H1 (cell line): ENCODE results near the gene ARHGEF40. TPM values are rescaled to one million over a fixed set of nuclear protein-coding genes. Genes with fewer than 3 reads are reported as not detected.

ENCODE experiments used
- CBX5 ChIP-seq: fragments of 300-800, 300-1000 bp; sonication (generic); IDR thresholded peaks from 2 replicates; pipeline ENCODE4 v1.7.1; 2016; ENCODE audit warnings: antibody characterized with exemption, low read length, low read depth
- GTF2F1 ChIP-seq: IDR thresholded peaks from 2 replicates; pipeline ENCODE4 v1.6.1; 2012; ENCODE audit warnings: low read depth, low read length, improper control_type of control experiment, borderline replicate concordance
- JUN ChIP-seq: IDR thresholded peaks from 2 replicates; pipeline ENCODE4 v1.6.1; 2011; ENCODE audit warnings: low read depth, mild to moderate bottlenecking, improper control_type of control experiment, low read length
- KDM5A ChIP-seq: fragments of 200-600 bp; IDR thresholded peaks from 2 replicates; pipeline ENCODE4 v1.7.1; 2012; ENCODE audit warnings: mild to moderate bottlenecking, low read length, inconsistent platforms, mixed read lengths
- PHF8 ChIP-seq: fragments of 200-600 bp; sonication (generic); conservative IDR thresholded peaks from 2 replicates; pipeline ENCODE4 v1.7.1; 2012; ENCODE audit warnings: low read depth, mild to moderate bottlenecking, inconsistent platforms, low read length, moderate library complexity
- TAF1 ChIP-seq: IDR thresholded peaks from 2 replicates; pipeline ENCODE4 v1.6.1; 2011; ENCODE audit warnings: mild to moderate bottlenecking, low read depth, low read length
- polyA plus RNA-seq, 7 experiments: library from polyadenylated mRNA; depleted of rRNA in 3 of 7; stranded (reverse) in 5 of 7; unstranded in 2 of 7; fragments of >200 nt in 5 of 7; fragments of 200-250 nt in 2 of 7; gene quantifications; 1 replicate in 5 of 7; 2 replicates in 1 of 7; 4 replicates in 1 of 7; pipeline versions ENCODE4 v1.2.1 to v1.2.3, GENCODE V29; 2011 to 2013; ENCODE audit warnings: missing spikeins in 2 of 7, mixed read lengths in 2 of 7
- total RNA-seq: library from RNA; stranded (reverse); fragmentation: NEBNext Ultra II Directional; extraction: Animal tissue kit (Norgen Biotek cat#: 25700); gene quantifications from 2 replicates; pipeline ENCODE4 v1.2.1, GENCODE V29; 2021

The ARHGEF40 gene
- total and polyA plus RNA-seq, 2 of the 8 experiments (the other 6 are each of a cell fraction or from before 2014, with no cell fraction given), result 53.1 to 101 TPM

DNA sequence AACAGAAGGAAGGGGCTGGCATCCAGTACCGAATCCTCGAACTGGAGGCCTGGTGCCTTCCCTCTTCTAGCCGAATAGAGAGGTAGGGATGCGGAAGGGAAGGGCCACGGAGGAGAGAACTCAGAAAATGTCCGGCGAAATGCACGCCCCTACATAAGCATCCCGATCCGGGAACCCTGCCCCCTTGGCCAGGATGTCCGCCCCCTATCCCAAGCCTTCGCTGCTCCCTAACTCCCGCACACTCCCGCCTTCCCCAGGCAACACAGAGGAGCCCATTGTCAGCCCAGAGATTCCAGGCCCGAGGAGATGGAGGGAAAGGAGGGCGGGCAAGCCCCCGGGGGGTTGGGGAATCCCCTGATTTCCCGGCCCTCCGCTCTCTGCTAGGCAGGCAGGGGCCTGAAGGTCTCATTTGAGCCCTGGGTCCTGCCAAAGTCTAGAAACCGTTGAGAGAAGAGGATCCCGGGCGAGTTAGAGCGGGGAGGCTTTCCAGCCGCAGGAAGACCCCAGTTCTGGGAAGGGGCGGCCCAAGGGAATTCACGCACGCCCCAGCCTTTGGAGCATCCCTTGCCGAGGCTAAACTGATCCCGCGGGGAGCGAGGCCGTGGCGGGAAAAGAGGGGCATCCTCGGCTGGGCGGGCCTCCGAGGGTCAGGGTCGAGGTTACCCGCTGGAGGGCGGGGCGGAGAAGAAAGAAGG is 569 bp upstream of the ARHGEF40 start (continued):
- TF ChIP-seq TAF1 (peak; percentile 67; the same call in 1 of the 2 replicates), CBX5 (no peak), JUN (no peak), GTF2F1 (peak; percentile 49; the same call in 1 of the 2 replicates), KDM5A (no peak), PHF8 (peak; percentile 26; the same call in 1 of the 2 replicates)
